Measurements from ENCODE around the gene POLRMT.
A peak's percentile ranks its signal among the peaks of the same experiment; 100 is the strongest.
"Not testable (repeated sequence)": the region's sequence is repeated elsewhere in the genome, so short reads cannot be mapped to it uniquely, and the experiment has no call there.

POLRMT gene

DNA sequence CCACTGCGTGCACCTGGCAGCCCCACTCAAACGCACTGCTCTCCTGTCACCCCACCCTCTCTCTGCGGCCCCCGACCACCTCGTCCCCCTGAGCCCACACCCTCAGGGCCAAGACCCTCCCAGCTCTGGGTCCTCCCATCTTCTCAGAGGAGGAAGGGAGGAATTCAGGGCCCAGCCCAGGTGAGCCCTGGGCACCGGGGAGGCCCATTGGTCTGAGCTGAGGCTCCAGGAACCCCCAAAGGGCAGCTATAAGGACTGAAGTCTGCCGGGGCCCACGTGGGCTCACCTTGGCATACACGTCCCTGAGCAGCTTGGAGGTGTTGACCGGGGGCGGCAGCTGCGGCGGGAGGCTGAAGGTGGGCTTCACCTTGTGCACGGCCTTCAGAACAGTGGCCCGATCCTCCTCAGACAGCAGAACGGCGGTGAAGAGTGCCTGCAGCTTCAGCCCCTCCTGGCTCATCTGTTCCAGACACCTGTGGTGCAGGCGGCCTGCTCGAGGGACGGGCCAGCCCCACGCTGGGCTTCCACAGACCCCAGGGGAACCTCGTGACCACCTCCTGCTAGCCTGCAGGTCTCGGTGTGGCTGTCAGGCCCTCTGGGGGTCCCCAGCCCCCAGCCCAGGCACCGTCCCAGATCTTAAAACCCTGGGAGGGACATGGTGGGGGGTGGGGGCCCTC lies 8.8 kb downstream of the POLRMT start:
- DNase-seq: no peak

DNA sequence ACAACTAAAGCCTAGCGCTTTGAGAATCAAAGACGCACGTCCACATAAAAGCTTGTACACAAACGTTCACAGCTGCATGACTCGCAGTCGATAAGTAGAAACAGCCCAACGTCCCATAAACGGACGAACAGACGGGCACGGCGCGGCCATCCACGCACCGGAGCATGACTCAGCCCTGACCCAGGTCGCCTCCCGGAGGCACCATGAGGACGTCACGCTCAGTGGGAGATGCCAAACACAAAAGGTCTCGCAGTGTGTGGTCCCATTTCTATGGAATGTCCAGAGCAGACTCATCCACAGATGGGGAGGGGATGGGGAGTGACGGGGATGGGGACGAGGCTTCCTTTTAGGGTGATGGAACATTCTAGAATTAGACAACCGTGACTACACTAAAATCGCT lies 9.4 kb downstream of the POLRMT start:
- no peak for DNase-seq

DNA sequence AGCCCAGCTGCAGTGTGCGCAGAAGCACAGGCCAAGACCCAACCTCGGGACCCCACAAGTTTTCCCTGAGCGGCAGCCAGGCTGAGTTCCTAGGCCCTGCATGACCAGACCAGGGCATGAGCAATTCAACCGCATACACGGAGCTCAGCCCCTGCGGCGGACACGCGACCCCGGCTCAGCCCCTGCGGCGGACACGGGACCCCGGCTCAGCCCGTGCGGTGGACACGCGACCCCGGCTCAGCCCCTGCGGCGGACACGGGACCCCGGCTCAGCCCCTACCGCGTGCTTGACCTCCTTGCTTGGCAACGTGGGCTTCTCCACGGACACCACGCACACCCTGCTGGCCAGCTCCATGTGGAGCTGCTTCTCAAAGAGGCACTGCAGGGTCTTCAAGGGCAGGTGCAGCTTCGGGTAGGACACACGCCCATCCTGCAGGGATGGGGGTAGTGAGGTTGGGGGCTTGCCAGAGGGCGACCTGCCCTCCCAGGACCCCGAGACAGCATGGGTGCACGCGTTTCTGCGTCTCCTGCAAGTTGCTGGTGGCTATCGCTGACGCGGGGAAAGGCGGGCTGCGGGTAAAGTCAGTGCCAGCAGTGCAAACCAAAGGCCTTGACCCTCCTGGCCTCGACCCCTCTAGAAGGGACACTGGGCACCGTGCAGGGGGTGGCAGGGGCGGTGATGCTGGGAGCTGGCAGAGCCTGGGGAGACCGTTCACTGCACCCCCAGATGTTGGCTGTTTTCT lies 10.0 kb downstream of the POLRMT start:
- no peak for DNase-seq

DNA sequence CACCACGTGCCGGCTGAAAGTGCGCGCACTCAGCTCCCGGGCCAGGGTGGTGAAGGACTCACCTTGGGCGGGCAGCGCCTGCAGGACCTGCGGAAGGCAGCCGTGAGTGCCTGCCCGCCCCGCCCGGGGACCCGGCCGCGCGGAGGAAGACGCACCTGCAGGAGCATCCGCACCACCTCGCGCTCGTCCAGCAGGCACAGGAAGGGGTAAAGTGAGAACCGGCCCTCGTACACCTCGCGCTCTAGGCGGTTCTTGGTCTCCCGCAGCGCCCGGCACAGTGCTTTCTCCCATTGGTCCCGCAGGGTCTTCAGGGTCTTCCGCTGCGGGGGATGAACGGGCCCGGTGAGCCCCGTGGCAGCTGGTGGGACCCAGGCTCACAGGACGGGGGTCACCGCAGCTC lies 10.7 kb downstream of the POLRMT start:
- DNase-seq: no peak

DNA sequence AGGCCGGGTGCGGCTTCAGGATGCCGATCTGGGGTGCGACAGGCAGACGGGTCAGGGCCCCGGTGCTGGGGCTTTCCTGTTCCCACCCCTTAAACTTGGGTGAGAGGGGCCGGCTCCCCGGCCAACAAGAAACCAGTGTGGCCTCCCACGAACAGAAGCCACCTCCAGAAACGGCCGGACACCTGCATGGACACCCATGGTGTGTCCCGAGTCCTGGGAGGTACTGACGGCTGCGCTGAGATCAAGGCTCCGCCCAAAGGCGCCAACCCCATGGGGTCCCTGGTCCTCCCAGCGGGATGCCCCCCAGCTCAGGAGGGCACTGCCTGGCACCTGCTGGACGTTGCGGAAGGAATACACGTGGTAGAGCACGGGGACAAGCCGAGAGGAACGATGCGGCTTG lies 11.5 kb downstream of the POLRMT start:
- DNase-seq: no peak

DNA sequence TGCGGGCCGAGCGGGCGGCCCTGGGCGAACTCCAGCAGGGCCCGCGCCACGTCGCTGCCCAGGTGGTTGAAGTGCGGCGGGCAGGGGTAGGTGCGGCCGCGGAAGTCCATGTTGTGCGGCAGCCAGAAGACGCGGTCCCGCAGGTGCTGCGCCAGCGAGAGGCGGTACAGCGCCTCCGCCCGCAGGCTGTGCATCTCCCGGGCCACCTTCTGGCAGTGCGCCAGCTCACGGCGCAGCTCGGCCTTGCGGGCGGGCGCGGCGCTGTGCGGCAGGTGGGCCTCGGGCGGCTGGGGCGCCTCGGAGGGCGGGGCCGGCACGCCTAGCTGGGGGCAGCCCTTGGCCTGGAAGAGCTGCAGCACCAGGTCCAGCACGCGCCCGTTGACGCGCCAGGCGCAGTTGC lies 12.1 kb downstream of the POLRMT start:
- DNase-seq: not testable (repeated sequence)

DNA sequence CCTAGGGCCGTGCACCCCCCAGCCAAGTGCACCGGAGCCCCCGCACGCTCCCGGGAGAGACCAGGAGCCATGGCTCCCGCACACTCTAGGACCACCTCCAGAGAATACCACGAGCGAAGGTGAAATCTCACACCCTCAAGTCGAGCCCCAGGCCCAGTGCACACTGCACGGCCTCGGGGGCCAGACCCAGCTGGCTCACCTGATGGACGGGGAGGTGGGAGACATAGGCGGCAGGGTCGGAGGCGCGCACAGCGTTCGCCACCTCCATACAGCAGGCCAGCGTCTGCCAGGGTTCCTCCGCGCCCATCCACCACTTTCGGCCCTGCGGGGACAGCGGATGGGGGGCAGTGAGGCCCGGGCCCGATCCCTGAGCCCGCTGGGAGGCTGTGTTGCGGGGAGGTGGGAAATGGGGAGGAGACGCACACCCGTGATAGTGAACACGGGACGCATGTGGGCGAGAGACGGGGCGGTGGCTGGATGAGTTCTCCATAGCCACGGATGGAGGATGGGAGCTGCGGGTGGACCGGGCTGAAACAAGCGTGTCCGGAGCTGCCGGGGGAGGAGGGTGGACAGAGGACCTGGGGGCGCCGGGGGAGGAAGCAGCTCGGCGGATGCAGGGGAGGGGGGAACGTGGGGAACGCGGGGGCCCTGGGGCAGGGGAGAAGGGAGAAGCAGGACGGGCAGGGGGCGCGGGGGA lies 13.0 kb downstream of the POLRMT start:
- DNase-seq: no peak

DNA sequence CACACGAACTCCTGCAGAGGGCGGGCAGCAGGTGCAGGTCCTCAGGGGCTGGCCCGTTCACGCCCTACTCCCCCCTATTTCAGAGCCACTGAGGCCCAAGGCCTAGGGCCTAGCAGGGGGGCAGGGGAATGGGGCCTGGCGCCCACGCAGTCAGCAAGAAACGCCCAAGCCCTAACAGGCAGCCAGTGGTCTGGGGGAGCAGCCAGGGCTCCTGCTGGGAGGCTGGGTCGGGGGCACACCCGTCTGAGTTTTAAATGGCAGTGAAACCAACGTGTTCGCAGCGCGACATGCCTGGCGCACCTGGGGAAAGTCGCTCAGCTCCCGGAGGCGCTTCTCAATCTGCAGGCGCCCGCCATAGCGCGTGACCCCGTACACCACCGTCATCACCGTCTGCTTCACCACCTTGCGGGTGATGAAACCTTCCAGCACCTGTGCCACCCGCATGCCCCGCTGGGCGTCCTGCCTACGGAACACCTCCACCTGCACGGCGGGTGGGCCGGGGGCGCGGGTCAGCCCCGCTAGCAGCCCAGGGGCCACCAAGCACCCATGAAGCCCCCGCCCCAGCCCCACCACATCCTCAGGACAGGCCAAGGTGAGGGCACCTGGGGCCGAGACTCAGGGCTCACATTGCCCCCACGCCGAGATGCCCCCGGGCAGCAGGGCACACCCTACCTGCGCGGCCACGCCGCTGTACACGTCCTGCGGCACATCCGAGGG lies 13.9 kb downstream of the POLRMT start:
- no peak for DNase-seq

DNA sequence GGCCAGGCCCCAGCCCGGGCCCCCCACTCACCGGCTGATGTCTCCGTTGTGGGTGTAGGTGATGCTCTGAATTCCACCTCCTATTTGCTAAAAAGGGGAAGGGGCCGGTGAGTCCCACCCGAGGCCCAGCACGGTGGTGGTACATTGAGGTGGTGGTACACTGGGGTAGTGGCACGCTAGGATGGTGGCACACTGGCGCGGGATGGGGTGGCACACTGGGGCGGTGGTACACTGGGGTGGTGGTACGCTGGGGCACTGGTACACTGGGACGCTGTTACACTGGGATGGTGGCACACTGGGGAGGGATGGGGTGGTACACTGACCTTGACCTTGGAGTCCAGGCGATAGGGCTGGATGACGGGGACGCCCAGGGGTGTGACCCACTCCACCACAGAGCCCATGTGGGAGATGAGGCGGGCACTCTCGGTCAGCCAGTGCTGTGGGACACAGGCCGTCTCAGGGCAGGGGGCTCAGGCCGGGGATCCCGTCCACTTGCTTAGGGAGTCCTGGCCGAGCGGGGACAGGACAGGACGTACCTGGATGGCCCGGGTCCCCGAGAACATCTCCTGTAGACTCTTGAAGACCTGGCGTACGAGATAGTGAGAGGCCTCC lies 14.6 kb downstream of the POLRMT start:
- no peak for DNase-seq

DNA sequence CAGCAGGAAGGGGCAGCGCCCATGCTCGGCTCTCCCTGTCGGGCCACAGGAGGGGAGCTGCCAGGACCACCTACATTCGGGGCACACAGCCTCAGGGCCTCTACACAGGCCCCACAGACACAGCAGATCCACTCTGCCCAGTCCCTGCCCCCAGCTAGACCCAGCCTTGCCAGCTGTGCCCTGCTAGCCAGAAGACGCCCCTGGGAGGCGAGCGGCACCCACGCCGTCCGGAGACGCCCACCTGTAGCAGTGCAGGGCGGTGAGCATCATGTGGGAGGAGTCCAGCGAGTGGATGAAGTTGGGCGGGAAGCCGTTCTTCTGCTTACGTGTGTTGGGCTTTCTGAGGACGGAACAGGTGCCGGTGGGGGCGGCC lies 15.1 kb downstream of the POLRMT start:
- no peak for DNase-seq

DNA sequence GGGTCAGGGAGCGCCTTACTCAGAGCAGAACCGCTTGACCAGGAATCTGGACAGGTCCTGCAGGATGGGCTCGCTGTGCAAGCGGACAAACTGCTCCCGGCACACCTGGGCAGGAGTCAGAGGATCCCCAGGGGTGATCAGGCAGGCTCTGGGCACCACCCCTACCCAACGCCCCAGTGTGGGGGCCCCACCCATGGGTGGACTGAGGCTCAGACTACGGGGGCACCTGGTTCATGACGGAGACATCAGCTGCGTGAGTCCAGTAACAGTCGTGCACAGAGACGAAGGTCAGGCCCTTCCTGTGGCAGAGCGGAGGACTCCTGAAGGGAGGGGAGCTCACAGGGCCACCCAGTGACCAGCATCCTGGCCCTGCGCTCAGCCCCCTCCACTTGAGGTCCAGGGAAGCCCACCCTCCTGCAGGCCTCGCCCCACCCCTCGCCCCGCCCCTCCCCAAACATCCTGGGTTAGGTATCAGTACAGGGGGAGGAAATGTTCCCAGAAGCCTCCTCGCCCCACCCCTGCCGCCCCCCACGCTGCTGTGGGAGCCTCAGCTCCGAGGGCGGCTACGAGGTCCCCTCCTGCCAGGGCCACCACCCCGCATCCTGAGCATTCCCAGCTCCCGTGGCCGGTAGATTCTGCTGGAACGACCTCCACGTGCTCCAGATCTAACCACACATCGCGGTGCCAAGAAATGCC lies 15.6 kb downstream of the POLRMT start:
- DNase-seq: no peak

DNA sequence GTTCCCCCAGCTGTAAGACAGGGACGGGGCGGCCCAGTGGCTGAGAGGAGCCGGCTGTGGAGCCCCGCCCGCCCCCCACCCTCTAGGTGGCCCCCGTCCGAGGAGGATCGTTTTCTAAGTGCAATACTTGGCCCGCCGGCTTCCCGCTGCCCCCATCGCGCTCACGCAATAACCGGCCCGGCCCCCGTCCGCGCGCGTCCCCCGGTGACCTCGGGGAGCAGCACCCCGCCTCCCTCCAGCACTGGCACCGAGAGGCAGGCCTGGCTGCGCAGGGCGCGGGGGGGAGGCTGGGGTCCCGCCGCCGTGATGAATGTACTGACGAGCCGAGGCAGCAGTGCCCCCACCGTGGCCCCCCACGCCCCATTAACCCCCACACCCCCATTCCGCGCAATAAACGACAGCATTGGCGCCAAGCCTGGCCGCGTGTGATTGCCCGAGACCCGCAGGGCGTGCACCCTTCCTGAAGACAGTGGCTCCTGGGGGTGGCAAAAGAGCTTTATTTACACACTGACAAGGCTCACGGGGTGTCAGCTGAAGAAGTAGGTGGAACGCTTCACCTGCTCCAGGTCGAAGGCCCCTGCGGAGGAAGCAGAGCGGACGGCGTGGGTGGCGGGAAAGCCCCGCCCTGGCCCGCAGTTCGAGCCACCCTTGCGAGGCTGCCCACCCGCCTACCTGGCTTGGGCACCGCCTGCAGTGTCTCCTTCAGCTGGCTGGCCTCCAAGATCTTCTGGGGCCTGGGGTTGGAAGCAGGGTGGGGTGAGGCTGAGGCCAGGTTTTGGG lies 16.4 kb downstream of the POLRMT start:
- DNase-seq: no peak

DNA sequence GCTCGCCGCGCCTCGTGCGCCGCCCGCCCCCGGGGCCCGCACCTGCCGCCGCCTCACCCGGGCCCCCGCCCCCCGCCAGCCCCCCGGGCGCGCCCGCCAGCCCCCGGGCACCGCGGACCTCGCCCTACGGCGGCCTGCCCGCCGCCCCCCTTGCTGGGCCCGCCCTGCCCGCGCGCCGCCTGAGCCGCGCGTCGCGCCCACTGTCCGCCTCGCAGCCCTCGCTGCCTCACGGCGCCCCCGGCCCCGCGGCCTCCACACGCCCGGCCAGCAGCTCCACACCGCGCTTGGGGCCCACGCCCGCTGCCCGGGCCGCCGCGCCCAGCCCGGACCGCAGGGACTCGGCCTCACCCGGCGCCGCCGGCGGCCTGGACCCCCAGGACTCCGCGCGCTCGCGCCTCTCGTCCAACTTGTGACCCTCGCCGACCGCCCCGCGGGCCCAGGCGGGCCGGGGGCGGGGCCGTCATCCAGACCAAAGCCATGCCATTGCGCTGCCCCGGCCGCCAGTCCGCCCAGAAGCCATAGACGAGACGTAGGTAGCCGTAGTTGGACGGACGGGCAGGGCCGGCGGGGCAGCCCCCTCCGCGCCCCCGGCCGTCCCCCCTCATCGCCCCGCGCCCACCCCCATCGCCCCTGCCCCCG lies 17.2 kb downstream of the POLRMT start:
- no peak for DNase-seq

DNA sequence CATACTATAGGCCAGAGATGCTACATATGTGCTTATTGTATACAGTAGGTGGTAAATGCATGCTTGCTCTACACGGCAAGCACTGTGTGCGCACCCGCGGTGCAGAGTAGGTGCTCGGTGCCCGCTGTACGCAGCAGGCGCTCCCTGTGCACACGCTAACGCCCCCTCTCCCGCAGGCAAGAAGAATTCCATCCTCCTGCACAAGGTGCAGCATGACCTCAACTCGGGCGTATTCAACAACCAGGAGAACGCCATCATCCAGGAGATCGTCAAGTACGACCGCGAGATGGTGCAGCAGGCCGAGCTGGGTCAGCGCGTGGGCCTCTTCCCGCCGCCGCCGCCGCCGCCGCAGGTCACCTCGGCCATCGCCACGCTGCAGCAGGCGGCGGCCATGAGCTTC lies 17.7 kb downstream of the POLRMT start:
- DNase-seq: no peak

DNA sequence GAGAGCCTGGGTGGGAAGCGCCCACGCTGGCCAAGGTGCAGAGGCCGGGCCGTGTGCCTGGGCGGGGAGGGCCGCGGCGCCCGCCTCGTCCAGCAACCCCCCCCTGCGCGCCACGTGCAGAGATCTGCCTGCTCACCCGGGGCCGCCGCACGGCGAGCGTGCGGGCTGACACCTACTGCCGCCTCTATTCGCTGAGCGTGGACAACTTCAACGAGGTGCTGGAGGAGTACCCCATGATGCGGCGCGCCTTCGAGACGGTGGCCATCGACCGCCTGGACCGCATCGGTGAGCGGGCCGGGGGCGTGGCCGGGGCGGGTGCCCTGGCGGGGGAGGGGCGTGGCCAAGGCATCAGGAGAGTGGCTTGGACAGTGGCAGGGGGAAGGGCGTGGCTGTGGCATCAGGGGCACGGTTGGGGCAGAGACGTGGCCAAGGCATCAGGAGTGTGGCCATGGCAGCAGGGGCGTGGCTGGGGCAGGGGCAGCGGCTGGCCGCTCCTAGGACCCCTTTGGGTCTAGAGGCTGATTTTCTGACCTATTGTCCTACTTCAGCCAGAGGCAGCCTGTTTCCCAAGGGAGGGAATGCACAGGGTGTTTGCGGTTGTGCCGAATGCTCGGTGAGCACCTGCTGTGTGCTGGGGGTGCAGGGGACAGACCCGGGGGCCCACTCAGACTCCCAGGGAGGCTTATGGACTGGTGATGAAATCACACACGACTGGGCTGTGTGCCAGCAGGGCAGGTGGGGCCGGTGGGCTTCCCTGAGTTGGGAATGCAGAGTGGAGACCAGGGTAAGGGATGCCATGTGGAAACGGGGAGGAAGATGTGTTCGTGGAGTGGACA lies 19.4 kb downstream of the POLRMT start:
- no peak for DNase-seq

DNA sequence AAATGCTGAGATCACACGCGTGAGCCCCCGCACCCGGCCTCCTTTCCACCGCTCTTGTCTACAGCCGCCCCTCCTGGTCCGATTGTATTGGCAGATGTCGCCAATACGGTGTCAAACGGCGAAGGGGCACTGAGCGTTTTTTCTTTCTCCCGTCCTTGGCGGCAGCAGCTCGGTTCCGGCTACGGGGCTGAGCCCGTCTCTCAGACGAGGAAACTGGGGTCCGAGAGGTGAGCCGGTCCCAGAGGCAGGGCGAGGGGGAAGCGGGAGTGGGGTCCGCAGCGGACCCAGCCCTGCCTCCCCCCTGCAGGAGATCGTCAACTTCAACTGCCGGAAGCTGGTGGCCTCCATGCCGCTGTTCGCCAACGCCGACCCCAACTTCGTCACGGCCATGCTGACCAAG lies 20.4 kb downstream of the POLRMT start:
- DNase-seq: no peak

DNA sequence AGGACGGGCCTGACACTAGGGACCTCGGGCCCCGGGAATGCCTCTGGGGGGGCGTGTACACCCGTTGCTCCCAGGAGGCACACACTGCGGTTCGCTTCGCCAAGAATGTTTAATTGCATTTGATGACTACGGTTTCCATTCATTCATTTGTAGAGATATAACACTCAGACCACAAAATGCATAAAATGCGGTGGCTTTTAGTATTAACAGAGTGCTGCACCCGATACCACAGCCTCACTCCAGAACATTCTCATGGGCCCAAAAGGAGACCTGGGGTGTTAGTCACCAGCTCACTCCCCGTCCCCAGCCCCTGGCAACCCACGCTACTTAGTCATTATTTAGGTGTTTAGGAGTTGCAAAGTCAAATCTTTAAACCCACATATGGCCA lies 21.9 kb downstream of the POLRMT start:
- peak; percentile 56 for DNase-seq

DNA sequence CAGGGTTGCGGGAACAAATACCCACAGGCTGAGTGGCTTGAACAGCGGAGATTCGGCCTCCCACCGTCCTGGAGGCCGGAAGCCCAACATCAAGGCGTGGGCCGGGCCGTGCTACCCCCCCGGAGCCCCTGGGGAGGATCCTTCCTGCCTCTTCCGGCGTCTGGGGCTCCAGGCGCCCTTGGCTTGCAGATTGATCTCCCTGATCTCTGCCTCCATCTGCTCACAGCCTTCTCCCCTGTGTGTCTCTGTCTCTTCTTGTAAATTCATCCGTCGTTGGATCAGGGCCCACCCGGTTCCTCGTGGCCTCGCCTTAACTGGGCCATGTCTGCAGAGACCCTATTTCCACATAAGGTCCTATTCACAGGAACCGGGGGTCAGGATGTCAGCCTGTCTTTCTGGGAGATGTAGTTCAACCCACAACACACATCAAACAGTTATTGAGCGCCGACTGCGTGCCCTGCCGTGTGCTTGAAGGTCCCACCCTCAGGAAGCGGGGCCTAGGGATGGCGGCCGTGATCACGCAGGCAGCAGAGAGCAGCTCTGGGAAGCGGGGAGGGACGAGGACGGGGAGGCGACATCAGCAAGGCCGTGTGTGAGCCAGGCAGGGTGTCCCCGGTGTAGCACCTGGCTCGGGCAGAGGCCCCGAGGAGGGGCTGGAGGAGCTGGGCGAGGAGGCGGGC lies 22.4 kb downstream of the POLRMT start:
- peak; percentile 75 for DNase-seq

DNA sequence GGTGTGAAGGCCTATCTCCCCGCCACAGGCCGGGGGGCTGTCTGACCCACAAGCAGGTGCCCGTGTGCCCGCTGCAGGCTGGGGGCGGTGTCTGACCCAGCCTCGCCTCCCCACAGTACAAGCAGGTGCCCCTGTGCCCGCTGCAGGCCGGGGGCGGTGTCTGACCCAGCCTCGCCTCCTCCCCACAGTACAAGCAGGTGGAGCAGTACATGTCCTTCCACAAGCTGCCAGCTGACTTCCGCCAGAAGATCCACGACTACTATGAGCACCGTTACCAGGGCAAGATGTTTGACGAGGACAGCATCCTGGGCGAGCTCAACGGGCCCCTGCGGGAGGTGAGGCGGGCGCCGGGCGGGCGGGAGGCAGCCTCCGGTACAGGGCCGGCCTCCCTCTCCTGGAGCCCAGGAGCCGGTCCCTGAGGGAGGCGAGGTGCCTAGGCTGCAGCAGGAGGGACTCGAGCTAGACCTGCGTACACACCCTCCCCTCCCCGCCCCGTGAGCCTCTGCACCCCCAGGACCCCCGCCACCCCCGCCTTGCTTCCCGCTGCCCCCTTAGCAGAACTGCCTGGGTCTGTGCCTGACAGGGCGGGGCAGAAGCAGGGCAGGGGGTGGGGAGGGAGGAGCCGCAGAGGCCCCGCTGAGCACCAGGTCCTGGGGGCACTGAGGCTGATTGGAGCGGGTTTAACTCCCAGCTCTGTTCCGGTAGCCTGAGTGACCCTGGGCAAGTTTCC lies 23.1 kb downstream of the POLRMT start:
- DNase-seq: peak; percentile 61

Measured in CD4-positive, alpha-beta T cell treated with Interleukin-21 for 1 hour (primary cell).